GM23338 (cell line): Measurements from ENCODE around the gene FMNL1. TPM values are rescaled to one million over a fixed set of nuclear protein-coding genes. Genes with fewer than 3 reads are reported as not detected.

Source experiments
- ATAC-seq: fragments of 200-7000 bp; cut with Tn5 transposase; 3 replicates; pipeline ENCODE4 v1.9.1; 2020
- DNase-seq: peaks from one replicate; pipeline ENCODE4 v3.0.0-alpha.2; 2015; ENCODE audit warnings: low spot score
- H2AFZ ChIP-seq: fragments of 200-600 bp; sonication (generic); 2 replicates; pipeline ENCODE4 v1.8.0; 2016; ENCODE audit warnings: antibody characterized with exemption, mild to moderate bottlenecking, moderate library complexity
- H3F3A ChIP-seq: fragments of 200-600 bp; sonication (generic); replicated peaks from 2 replicates; pipeline ENCODE4 v1.8.0; 2017; ENCODE audit warnings: antibody characterized with exemption, mixed run types, low read depth
- H3K27ac ChIP-seq: fragments of 200-600 bp; sonication (generic); 2 replicates; pipeline ENCODE4 v1.6.1; 2016; ENCODE audit warnings: low read depth
- H3K27me3 ChIP-seq: fragments of 200-600 bp; sonication (generic); 2 replicates; pipeline ENCODE4 v1.8.0; 2016; ENCODE audit warnings: mild to moderate bottlenecking, mixed run types, moderate library complexity; ENCODE audit not compliant: insufficient read depth
- H3K36me3 ChIP-seq: fragments of 200-600 bp; sonication (generic); 2 replicates; pipeline ENCODE4 v1.8.0; 2016; ENCODE audit warnings: mild to moderate bottlenecking; ENCODE audit not compliant: insufficient read depth
- H3K4me1 ChIP-seq: fragments of 200-600 bp; sonication (generic); 2 replicates; pipeline ENCODE4 v1.8.0; 2016; ENCODE audit warnings: mild to moderate bottlenecking, moderate library complexity; ENCODE audit not compliant: insufficient read depth
- H3K4me2 ChIP-seq: fragments of 200-600 bp; sonication (generic); 2 replicates; pipeline ENCODE4 v1.7.1; 2017; ENCODE audit warnings: mixed run types
- H3K4me3 ChIP-seq: fragments of 200-600 bp; sonication (generic); 2 replicates; pipeline ENCODE4 v1.6.1; 2016; ENCODE audit warnings: mixed run types
- H3K79me2 ChIP-seq: fragments of 200-600 bp; sonication (generic); replicated peaks from 2 replicates; pipeline ENCODE4 v1.8.0; 2017; ENCODE audit warnings: mild to moderate bottlenecking; ENCODE audit not compliant: insufficient read depth
- H3K9me2 ChIP-seq: fragments of 200-600 bp; sonication (generic); 2 replicates; pipeline ENCODE4 v1.8.0; 2017; ENCODE audit not compliant: insufficient read depth
- H4K20me1 ChIP-seq: fragments of 200-600 bp; sonication (generic); replicated peaks from 2 replicates; pipeline ENCODE4 v1.8.0; 2017; ENCODE audit warnings: mild to moderate bottlenecking; ENCODE audit not compliant: insufficient read depth
- H3K27ac Mint-ChIP-seq: 2 replicates; pipeline ENCODE4 v1.8.0; 2020; ENCODE audit warnings: inconsistent platforms, mild to moderate bottlenecking, moderate library complexity, mixed read lengths
- H3K27me3 Mint-ChIP-seq: 3 replicates; pipeline ENCODE4 v1.8.0; 2022; ENCODE audit warnings: low read depth, mild to moderate bottlenecking, moderate library complexity, mixed read lengths, inconsistent platforms; ENCODE audit not compliant: insufficient read depth, poor library complexity
- H3K36me3 Mint-ChIP-seq: 3 replicates; pipeline ENCODE4 v1.8.0; 2021; ENCODE audit warnings: low read depth, mild to moderate bottlenecking, inconsistent platforms, moderate library complexity, mixed read lengths
- H3K4me1 Mint-ChIP-seq: 3 replicates; pipeline ENCODE4 v1.8.0; 2020; ENCODE audit warnings: mild to moderate bottlenecking, inconsistent platforms, mixed read lengths
- H3K4me3 Mint-ChIP-seq: 3 replicates; pipeline ENCODE4 v1.8.0; 2021; ENCODE audit warnings: moderate library complexity, mild to moderate bottlenecking, inconsistent platforms, mixed read lengths
- H3K9me3 Mint-ChIP-seq: 3 replicates; pipeline ENCODE4 v1.8.0; 2020; ENCODE audit warnings: moderate library complexity, mild to moderate bottlenecking, inconsistent platforms, mixed read lengths
- CREB1 ChIP-seq: fragments of 250-450 bp; sonication (Bioruptor Pico); IDR thresholded peaks from 2 replicates; pipeline ENCODE4 v1.5.0; 2020; ENCODE audit warnings: low read depth, mild to moderate bottlenecking, moderate library complexity
- EZH2 ChIP-seq: fragments of 200-600 bp; sonication (generic); IDR thresholded peaks from one replicate; pipeline ENCODE4 v1.8.0; 2017; ENCODE audit warnings: antibody characterized with exemption, mild to moderate bottlenecking, low read depth; ENCODE audit not compliant: unreplicated experiment
- EZH2phosphoT487 ChIP-seq: fragments of 200-600 bp; sonication (generic); IDR thresholded peaks from one replicate; pipeline ENCODE4 v1.8.1; 2018; ENCODE audit warnings: antibody characterized with exemption; ENCODE audit not compliant: unreplicated experiment
- JUNB ChIP-seq: IDR thresholded peaks from one replicate; pipeline ENCODE4 v1.6.1; 2016; ENCODE audit warnings: antibody characterized with exemption; ENCODE audit not compliant: unreplicated experiment
- NANOG ChIP-seq: IDR thresholded peaks from 2 replicates; pipeline ENCODE4 v1.6.1; 2016; ENCODE audit warnings: antibody characterized with exemption, borderline replicate concordance
- POLR2AphosphoS5 ChIP-seq: IDR thresholded peaks from 2 replicates; pipeline ENCODE4 v1.6.1; 2016; ENCODE audit warnings: antibody characterized with exemption, low read depth
- STAT1 ChIP-seq: IDR thresholded peaks from one replicate; pipeline ENCODE4 v1.6.1; 2016; ENCODE audit warnings: antibody characterized with exemption; ENCODE audit not compliant: unreplicated experiment
- ZNF114 ChIP-seq: fragments of 250-450 bp; sonication (Bioruptor Pico); IDR thresholded peaks from 2 replicates; pipeline ENCODE4 v1.5.0; 2020; ENCODE audit warnings: mild to moderate bottlenecking, moderate library complexity
- ZNF331 ChIP-seq: fragments of 250-450 bp; sonication (Bioruptor Pico); IDR thresholded peaks from 2 replicates; pipeline ENCODE4 v1.5.0; 2020; ENCODE audit warnings: low read depth, mild to moderate bottlenecking, moderate library complexity
- polyA plus RNA-seq: library from polyadenylated mRNA; unstranded; fragments of >200 nt; fragmentation: Nextera tagmentation; extraction: Ambion mirVana; gene quantifications from 2 replicates; pipeline ENCODE4 v1.2.1, GENCODE V29; 2016
- total RNA-seq: library from RNA; depleted of rRNA; stranded (reverse); fragments of >200 nt; shearing (Covaris generic); gene quantifications from 2 replicates; pipeline ENCODE4 v1.2.3, GENCODE V29; 2014
- TF ChIP-seq, protein P1 (sequence below), 2 experiments: fragments of 200-600 bp in 1 of 2; sonication (generic) in 1 of 2; conservative IDR thresholded peaks; 2 replicates each; pipeline versions ENCODE4 v1.5.1 to v1.6.1; 2016 to 2017; ENCODE audit warnings: antibody characterized with exemption in 2 of 2, low read depth in 2 of 2, mild to moderate bottlenecking in 2 of 2, moderate library complexity in 1 of 2
- TF ChIP-seq, protein P2 (sequence below): IDR thresholded peaks from 2 replicates; pipeline ENCODE4 v1.6.1; 2016; ENCODE audit warnings: antibody characterized with exemption
- TF ChIP-seq, protein P3 (sequence below): IDR thresholded peaks from one replicate; pipeline ENCODE4 v1.6.1; 2018; ENCODE audit warnings: antibody characterized with exemption; ENCODE audit not compliant: unreplicated experiment
- TF ChIP-seq, protein P4 (sequence below): fragments of 250-450 bp; sonication (Bioruptor Pico); IDR thresholded peaks from 2 replicates; pipeline ENCODE4 v1.5.0; 2020; ENCODE audit warnings: mild to moderate bottlenecking, moderate library complexity

Gene FMNL1
- total and polyA plus RNA-seq, 2 experiments from 2014 or later, result 6.6 to 9.3 TPM

DNA sequence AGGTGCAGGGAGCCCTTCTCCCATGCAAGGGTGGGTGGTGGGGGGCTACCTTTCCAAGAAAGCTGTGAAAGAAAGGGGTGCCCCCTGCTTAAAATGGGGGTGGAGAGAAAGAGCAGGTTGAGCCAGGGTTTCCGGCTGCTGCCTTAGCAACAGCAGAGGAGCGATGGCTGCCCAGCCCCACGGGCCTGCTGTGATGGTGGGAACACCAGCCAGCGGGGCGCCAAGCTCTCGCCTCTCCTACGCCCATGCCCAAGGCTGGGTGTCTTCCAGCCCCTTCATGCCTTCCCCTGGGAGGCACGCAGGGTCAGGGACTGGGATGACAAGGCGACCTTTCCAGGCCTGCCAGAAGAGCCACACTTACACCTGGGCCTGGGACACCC lies 3.0 kb downstream of the FMNL1 start:
- H3K36me3 Mint-ChIP-seq, result no peaks in the 10 kb centered on the region
- H3K27ac ChIP-seq, result no peak overlapping the region
- 0 out of 2 replicates have a peak, but pooled peaks cover 2% of the 10 kb centered on the region for H3F3A ChIP-seq
- H3K9me3 Mint-ChIP-seq, result no peaks in the 10 kb centered on the region; the same call in 2 of the 3 replicates
- TF ChIP-seq, protein P1, sequence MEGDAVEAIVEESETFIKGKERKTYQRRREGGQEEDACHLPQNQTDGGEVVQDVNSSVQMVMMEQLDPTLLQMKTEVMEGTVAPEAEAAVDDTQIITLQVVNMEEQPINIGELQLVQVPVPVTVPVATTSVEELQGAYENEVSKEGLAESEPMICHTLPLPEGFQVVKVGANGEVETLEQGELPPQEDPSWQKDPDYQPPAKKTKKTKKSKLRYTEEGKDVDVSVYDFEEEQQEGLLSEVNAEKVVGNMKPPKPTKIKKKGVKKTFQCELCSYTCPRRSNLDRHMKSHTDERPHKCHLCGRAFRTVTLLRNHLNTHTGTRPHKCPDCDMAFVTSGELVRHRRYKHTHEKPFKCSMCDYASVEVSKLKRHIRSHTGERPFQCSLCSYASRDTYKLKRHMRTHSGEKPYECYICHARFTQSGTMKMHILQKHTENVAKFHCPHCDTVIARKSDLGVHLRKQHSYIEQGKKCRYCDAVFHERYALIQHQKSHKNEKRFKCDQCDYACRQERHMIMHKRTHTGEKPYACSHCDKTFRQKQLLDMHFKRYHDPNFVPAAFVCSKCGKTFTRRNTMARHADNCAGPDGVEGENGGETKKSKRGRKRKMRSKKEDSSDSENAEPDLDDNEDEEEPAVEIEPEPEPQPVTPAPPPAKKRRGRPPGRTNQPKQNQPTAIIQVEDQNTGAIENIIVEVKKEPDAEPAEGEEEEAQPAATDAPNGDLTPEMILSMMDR (conservative IDR thresholded peaks at IDR 0.05; ENCODE audit: low read depth in 2 of 2), result no peak
- TF ChIP-seq ZNF114 (CRISPR knock-in tag) (no peak), CREB1 (CRISPR knock-in tag) (no peak), EZH2phosphoT487 (no peak), STAT1 (no peak), ZNF331 (CRISPR knock-in tag) (no peak), EZH2 (no peak), NANOG (no peak), JUNB (no peak), POLR2AphosphoS5 (no peak)
- TF ChIP-seq, protein P2, sequence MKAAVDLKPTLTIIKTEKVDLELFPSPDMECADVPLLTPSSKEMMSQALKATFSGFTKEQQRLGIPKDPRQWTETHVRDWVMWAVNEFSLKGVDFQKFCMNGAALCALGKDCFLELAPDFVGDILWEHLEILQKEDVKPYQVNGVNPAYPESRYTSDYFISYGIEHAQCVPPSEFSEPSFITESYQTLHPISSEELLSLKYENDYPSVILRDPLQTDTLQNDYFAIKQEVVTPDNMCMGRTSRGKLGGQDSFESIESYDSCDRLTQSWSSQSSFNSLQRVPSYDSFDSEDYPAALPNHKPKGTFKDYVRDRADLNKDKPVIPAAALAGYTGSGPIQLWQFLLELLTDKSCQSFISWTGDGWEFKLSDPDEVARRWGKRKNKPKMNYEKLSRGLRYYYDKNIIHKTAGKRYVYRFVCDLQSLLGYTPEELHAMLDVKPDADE, result no peak
- TF ChIP-seq, protein P3, sequence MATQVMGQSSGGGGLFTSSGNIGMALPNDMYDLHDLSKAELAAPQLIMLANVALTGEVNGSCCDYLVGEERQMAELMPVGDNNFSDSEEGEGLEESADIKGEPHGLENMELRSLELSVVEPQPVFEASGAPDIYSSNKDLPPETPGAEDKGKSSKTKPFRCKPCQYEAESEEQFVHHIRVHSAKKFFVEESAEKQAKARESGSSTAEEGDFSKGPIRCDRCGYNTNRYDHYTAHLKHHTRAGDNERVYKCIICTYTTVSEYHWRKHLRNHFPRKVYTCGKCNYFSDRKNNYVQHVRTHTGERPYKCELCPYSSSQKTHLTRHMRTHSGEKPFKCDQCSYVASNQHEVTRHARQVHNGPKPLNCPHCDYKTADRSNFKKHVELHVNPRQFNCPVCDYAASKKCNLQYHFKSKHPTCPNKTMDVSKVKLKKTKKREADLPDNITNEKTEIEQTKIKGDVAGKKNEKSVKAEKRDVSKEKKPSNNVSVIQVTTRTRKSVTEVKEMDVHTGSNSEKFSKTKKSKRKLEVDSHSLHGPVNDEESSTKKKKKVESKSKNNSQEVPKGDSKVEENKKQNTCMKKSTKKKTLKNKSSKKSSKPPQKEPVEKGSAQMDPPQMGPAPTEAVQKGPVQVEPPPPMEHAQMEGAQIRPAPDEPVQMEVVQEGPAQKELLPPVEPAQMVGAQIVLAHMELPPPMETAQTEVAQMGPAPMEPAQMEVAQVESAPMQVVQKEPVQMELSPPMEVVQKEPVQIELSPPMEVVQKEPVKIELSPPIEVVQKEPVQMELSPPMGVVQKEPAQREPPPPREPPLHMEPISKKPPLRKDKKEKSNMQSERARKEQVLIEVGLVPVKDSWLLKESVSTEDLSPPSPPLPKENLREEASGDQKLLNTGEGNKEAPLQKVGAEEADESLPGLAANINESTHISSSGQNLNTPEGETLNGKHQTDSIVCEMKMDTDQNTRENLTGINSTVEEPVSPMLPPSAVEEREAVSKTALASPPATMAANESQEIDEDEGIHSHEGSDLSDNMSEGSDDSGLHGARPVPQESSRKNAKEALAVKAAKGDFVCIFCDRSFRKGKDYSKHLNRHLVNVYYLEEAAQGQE, result no peak
- TF ChIP-seq, protein P4, sequence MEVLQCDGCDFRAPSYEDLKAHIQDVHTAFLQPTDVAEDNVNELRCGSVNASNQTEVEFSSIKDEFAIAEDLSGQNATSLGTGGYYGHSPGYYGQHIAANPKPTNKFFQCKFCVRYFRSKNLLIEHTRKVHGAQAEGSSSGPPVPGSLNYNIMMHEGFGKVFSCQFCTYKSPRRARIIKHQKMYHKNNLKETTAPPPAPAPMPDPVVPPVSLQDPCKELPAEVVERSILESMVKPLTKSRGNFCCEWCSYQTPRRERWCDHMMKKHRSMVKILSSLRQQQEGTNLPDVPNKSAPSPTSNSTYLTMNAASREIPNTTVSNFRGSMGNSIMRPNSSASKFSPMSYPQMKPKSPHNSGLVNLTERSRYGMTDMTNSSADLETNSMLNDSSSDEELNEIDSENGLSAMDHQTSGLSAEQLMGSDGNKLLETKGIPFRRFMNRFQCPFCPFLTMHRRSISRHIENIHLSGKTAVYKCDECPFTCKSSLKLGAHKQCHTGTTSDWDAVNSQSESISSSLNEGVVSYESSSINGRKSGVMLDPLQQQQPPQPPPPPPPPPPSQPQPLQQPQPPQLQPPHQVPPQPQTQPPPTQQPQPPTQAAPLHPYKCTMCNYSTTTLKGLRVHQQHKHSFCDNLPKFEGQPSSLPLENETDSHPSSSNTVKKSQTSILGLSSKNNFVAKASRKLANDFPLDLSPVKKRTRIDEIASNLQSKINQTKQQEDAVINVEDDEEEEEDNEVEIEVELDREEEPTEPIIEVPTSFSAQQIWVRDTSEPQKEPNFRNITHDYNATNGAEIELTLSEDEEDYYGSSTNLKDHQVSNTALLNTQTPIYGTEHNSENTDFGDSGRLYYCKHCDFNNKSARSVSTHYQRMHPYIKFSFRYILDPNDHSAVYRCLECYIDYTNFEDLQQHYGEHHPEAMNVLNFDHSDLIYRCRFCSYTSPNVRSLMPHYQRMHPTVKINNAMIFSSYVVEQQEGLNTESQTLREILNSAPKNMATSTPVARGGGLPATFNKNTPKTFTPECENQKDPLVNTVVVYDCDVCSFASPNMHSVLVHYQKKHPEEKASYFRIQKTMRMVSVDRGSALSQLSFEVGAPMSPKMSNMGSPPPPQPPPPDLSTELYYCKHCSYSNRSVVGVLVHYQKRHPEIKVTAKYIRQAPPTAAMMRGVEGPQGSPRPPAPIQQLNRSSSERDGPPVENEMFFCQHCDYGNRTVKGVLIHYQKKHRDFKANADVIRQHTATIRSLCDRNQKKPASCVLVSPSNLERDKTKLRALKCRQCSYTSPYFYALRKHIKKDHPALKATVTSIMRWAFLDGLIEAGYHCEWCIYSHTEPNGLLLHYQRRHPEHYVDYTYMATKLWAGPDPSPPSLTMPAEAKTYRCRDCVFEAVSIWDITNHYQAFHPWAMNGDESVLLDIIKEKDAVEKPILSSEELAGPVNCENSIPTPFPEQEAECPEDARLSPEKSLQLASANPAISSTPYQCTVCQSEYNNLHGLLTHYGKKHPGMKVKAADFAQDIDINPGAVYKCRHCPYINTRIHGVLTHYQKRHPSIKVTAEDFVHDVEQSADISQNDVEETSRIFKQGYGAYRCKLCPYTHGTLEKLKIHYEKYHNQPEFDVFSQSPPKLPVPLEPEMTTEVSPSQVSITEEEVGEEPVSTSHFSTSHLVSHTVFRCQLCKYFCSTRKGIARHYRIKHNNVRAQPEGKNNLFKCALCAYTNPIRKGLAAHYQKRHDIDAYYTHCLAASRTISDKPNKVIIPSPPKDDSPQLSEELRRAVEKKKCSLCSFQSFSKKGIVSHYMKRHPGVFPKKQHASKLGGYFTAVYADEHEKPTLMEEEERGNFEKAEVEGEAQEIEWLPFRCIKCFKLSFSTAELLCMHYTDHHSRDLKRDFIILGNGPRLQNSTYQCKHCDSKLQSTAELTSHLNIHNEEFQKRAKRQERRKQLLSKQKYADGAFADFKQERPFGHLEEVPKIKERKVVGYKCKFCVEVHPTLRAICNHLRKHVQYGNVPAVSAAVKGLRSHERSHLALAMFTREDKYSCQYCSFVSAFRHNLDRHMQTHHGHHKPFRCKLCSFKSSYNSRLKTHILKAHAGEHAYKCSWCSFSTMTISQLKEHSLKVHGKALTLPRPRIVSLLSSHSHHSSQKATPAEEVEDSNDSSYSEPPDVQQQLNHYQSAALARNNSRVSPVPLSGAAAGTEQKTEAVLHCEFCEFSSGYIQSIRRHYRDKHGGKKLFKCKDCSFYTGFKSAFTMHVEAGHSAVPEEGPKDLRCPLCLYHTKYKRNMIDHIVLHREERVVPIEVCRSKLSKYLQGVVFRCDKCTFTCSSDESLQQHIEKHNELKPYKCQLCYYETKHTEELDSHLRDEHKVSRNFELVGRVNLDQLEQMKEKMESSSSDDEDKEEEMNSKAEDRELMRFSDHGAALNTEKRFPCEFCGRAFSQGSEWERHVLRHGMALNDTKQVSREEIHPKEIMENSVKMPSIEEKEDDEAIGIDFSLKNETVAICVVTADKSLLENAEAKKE (CRISPR knock-in tag), result no peak
- H3K9me2 ChIP-seq, result no peaks in the 10 kb centered on the region
- H3K4me1 Mint-ChIP-seq, result peaks cover 47% of the 10 kb centered on the region
- ATAC-seq (no peak), DNase-seq (no peak)
- no peak overlapping the region for H2AFZ ChIP-seq
- H3K27me3 ChIP-seq, result peaks cover 39% of the 10 kb centered on the region
- no peaks in the 10 kb centered on the region for H3K36me3 ChIP-seq
- H3K27me3 Mint-ChIP-seq, result peaks cover 42% of the 10 kb centered on the region
- H4K20me1 ChIP-seq, result no peaks in the 10 kb centered on the region
- no peaks in the 10 kb centered on the region for H3K79me2 ChIP-seq
- H3K4me3 ChIP-seq, result no peak overlapping the region
- H3K27ac Mint-ChIP-seq, result no peak overlapping the region
- H3K4me3 Mint-ChIP-seq, result no peak overlapping the region
- no peak overlapping the region for H3K4me2 ChIP-seq
- H3K4me1 ChIP-seq, result peaks cover 30% of the 10 kb centered on the region
